ENCODE results near the gene ZNF264.

GRCh38 chr19:57241176-57241575, 49.9 kb downstream of the ZNF264 start:
- TF ChIP-seq CTCF (conservative IDR thresholded peaks at IDR 0.05; ENCODE audit: low read length): no peak
- no peak for TF ChIP-seq EZH2phosphoT487 (IDR thresholded peaks at IDR 0.05; ENCODE audit: borderline replicate concordance, low read depth, low read length)
